A172 (cell line): Measurements from ENCODE around the gene SH3PXD2A. TPM values are rescaled to one million over a fixed set of nuclear protein-coding genes. Genes with fewer than 3 reads are reported as not detected.

Experiments used
- DNase-seq: peaks from one replicate; pipeline ENCODE4 v3.0.0-alpha.2; 2015; ENCODE audit warnings: low spot score
- total RNA-seq: library from RNA; depleted of rRNA; stranded (reverse); fragments of >200 nt; shearing (Covaris generic); gene quantifications from 2 replicates; pipeline ENCODE4 v1.2.3, GENCODE V29; 2014

The SH3PXD2A gene
- total RNA-seq, 1 experiment from 2014 or later: 1.7 TPM

DNA sequence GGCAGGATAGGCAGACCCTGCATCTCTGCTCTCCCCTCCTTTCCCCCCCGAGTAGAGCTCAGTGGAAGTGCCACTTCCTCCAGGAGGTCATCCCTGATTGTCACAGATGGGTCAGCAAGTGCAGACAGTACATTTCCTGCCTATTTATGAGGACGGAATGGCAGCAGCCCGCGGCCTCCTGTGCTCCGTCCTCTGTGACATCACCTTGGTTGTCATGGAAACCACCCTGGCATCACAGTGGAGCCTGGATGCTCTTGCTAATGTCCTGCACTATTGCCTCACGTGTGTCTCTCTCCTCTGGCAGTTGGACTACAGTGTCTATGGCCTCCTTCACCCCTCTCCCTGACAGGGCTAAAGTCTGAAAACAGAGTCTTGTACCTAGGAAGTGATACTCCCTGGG is 148.6 kb downstream of the SH3PXD2A start:
- no peak for DNase-seq

DNA sequence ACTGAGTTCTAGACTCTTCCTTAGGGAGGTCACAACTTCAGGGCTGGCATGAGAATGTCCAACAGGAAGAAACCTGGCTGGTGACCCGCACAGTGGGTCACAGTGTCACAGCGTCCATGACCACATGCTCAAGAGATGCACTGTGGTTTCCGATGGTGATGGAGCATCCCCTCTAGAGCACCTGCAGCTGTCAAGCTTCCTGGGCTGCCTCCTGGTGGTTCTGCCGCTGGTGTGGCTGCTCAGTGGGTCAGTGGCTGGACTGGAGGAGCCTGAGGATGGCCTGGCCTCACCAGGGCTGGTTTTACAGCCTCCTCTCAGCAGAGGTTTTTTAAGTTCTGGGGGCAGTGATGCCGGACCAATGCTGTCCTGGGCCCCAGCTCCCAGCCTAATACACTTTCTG is 149.3 kb downstream of the SH3PXD2A start:
- DNase-seq: no peak

DNA sequence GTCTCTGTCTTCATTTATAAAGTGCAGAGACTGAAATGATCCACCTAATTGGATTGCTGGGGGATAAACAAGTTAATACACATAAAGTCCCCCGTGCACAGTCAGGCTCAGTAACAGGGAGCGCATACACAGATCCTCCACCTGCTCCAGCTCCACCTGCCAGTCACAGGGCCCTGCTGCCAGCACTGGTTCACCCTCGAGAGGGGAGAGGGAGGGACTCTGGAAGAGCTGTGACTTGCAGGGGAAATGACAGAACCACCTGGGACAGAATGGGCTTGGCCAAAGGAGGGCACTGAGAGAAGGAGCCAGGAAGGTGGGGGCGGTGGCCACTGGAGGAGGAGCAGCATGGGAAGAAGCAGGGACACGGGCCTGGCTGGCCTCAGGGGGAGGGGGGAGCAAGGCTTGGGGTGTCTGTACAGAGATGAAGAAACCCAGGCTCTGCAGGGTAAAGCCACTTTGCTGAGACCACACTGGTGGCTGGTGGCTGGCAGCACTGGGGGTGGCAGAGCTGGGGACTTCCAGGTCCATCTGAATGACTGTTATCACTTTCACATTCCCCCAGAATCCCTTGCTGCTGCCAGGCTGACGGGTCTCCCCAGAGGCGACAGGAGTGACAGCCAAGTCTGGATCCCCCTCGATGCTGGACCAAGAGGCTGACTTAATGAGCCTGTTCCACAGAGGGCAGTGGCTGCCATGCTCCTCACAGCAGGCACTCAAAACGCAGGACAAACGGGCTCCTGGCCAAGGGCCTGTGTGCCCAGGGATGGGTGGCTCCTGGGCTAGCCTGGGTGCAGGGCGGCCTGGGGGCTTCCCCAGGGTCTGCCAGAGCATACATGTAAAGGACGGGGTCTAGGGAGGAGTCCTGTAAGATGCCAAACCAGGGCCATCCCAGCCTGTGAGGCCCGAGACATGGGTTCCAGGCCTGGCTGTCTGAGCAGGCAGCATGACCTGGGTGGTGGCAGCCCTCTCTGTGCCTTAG is 151.1 kb downstream of the SH3PXD2A start:
- no peak for DNase-seq

DNA sequence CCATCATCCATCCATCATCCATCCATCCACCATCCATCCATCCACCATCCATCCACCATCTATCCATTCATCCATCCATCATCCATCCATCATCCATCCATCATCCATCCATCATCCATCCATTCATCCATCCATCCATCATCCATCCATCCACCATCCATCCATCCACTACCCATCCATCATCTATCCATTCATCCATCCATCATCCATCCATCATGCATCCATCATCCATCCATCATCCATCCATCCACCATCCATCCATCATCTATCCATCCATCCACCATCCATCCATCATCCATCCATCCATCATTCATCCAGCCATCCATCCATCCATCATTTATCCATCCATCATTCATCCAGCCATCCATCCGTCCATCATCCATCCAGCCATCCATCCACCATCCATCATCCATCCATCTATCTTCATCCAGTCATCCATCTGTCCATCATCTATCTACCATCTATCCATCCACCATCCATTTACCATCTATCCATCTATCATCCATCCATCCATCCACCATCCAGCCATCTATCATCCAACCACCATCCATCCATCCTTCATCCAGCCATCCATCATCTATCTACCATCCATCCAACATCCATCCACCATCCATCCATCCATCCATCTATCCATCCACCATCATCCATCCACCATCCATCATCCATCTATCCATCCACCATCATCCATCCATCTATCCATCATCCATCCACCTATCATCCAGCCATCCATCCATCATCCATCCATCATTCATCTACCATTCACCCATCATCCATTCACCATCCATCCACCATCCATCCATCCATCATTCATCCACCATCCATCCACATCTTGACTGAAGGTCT is 153.8 kb downstream of the SH3PXD2A start:
- no peak for DNase-seq

DNA sequence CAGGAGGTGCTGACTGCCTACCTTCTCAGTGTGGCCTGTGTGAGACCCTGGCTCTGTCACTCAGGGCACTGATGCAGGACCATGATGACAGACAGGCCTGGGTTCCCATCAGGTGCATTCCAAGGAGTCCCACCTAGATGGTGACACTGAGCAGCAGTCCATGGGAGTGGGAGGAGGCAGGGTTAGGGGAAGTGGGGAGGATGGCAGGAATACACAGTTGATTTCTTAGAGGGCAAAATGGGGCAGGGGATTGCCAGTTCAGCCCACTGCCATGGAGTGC is 155.0 kb downstream of the SH3PXD2A start:
- DNase-seq: no peak

DNA sequence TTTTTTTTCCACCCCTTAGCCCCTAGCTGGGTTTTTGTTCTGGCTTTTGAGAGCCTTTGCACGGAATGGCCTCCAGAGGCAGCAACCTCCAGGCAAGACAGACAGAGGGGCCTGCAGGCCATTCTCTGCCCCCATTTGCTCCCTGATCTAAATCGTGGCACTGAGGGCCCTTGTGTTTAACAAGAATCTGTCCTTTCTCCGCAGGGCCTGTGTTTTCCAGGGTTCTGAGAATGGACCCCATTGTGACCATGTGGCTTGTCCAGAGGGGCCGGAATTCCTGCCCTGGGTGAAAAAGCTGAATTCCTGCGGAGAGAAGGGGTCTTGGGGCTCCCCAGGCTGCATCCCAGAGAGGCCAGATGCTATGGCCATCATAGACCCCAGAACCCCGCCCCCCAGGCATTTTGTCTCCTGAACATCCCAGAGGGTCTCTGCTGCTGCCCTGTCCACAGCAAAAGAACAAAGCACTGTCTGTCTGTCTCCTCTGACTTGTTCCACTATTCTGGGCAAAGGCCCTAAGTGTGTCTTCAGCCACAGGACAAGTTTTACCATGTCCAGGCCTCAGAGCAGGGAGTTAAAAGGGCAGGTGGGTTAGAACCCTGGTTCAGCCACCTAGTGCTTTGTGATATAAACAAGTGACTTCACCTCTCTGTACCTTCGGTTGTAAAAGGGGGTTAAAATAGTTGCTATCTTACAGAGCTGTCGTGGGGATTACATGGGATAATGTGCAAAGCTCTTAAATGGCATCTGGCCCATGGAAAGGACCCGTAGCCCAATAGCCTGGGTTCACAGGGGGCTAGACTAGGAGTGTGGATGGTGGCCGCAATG is 155.6 kb downstream of the SH3PXD2A start:
- DNase-seq: no peak

DNA sequence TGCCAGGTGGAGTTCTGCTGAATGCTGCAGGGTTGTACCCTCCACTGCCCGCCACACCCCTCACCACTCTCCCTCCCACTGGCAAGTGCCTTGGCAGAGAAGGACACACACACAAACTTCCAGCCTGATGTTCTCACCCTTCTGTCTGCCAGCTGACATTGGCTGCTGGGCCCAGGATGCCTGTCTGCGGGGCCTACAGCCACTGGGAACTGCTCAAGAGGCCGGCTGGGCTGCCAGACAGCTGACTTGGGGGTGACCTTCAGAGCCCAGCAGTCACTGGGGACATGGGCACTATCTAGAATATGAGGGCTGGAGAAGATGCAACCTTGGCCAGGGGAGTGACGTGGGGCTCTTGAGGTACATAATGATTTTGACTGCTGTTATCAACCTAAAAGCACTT is 157.1 kb downstream of the SH3PXD2A start:
- no peak for DNase-seq

DNA sequence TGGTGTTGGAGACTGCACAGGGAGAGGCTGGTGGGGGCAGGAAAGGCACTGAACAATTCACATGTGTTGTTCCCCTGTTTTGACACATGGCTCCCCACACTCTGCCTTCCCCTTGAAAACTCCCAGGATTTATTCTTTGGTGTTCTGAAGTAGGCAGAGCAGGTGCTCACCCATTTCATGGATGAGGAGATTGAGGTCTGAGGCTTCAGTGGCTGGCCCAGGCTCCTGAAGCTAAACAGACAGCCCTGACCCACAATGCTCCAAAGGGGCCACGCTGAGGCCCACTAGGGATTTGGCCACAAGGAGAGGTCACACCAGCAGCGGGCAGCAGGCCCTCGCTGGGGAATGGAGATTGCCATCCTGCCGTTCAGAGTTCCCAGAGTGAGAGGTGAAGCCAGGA is 157.6 kb downstream of the SH3PXD2A start:
- DNase-seq: no peak

DNA sequence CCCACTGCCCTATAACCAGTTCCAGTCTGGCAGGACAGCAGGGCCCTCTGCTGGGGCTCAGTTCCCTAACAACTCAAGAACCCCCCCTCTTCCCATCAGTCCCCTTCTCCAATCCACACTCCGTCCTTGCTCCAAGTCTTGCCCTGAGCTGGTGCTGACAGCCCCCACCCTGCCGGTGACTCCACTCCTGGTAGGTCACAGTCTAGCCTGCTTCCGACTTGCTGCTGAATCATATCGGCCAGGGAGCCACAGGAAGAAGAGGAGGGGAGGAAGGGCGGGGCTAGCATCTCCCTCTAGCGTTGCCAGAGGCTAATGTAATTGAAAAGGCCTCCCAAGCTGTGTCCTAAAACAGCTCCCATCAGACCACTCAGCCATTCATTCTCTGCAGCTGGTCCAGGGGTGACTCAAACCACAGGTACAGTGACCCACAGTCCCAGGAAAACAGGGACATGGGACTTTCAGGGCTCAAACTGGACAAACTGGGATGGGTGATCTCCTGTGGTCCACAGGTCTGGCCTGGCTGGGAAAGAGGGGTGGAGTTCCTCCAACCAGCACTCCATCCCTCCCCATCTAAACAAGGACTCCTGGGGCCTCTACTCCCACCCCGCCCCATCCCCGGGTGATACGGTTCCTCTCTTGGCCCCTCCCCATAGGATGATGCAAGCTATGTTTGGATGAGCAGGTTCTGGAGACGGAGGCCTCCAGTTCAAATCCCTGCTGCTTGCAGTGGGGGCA is 158.8 kb downstream of the SH3PXD2A start:
- peak; percentile 97 for DNase-seq

DNA sequence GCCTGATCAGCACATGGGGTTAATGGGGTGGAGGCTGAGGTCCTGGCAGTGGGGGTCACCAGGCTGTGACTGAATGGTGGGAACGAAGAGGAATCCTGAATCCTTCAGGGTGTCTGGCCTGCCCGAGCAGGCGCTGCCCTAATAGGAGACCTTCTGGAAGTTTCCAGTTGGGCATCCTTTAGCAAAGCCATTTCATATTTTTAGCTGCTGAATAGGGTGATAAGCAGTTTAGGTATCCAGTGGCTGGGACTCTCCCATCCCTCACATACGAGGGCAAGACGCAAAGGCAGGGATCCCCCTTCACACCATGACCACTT is 159.3 kb downstream of the SH3PXD2A start:
- no peak for DNase-seq

DNA sequence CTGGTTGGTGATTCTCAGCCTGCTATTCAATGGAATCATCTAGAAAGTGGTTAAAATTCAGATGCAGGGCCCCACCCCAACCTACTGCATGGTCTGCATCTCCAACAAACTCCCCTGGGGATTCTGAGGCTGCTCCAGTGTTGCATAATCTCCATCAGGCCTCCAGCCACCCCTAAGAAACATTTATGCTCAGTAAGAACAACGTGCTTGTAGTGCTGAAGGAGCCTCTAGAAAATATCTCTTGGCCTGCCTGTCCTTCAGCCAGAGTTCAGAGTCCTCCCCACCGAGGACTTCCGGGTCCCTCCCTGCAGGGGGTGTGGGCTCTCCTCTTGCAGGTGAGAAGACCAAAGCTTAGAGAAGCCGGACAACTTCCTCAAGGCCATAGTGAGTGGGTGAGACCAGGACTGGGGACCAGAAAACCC is 159.8 kb downstream of the SH3PXD2A start:
- DNase-seq: no peak

DNA sequence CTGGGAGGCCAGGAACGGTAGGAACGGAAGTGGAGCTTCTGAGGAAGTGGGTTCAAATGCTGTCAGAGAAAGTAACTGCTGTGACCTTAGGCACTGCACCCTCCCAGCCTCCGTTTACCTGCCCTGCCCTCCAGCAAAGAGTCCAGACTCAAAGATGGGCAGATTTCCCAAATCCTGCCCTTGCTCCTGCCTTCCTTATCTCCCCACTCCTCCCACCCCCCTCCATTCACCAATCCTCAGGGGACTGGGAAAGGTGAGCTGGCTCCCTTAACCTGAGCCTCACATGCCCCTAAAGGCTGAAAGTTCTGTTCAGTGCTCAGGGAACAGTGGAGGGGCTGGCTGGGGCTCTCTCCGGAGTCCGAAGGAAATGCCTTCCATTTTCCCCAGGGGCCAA is 161.6 kb downstream of the SH3PXD2A start:
- DNase-seq: no peak

DNA sequence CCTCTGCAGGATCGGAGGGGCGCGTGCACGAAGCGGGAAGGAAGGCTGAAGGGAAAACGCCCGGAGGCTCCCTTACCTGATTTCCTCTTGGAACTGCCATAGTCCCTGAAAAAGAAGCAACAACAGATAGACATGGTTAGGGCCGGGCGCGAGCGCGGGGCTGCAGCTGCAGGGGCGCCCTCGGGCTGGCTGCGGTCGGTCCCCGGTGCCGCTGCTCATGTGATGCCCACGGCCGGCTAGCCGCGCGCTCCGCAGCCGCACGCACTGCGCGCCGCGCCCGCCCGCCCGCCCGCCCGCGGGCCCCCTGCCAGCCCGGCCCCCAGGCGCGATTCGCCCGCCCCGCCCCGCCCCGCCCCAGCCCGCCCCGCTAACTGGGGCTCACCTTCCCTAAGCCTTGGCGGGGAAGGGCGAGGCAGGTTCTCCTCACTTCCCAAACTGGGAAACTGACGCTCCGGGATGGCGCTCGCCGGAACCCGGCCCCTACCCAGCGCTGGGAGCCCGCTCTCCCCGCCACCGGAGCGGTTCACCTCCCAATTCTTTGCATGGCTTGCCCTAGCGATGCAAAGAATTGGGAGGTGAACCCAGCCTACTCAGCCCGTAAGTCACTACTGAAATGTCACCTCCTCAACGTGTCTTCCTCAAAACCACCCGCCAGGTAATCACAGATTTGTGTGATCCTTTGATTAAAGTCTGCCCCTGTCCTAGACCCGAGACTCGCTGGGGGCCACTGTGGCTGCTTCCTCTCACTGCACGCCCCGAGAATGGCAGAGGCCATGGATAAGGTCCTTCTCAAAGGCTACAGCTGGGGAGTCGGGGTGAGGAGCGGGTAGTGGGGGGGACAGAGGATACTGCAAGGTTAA is 162.2 kb downstream of the SH3PXD2A start:
- no peak for DNase-seq

DNA sequence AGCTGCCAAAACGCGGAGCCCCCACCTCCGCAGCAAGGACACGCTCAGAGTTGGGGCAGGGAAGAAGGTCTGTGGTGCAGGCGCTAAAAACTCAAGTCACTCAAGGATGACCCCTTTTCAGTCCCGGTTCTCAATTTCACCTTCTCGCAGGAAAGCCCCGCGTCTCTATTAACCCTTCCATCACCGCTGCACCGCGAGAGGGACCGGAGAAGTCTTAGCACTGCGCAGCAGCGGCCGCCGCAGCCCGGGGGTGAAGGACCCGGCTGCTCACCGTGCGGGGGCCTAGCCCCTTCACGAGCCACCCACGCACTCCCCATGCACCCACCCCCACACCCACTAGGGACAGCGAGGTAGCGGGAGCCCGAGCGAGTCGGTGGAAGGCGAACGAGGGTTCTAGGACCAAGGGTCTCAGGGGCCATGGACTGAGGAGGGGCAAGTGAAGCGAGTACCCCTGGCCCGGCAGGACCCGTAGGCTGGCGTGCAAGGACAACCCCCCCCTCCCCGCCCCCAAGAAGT is 162.9 kb downstream of the SH3PXD2A start:
- no peak for DNase-seq

DNA sequence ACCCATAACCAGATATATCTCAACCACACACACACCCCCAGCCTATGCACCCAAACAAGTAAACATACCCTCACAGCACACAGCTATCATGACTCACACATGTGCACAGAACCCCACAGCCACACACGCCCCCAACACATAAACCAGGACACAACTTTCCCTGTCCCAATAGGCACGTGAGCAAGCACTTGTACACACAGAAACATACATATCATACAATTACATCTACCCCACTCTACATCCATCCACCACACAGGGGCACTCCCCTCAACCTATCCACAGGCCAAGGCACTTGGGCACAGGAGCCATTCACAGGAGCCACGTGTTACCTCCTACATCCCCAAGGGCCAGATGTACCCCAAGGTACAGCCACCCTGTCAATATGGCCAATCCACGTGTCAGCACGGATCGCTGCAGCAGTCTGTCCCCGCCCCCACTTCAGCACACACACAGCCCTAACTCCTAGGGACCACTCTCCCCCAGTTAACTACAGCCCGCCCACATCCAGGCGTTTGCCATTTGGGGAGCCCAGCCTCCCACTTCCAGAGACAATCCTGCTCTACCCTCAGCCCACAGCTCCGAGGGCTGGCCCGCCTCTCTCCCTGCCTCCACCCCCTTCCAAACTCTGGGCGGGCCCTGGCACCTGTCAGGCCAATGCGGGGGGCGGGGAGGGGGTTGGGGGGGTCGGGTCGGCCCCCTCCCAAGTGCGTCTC is 163.5 kb downstream of the SH3PXD2A start:
- DNase-seq: no peak

DNA sequence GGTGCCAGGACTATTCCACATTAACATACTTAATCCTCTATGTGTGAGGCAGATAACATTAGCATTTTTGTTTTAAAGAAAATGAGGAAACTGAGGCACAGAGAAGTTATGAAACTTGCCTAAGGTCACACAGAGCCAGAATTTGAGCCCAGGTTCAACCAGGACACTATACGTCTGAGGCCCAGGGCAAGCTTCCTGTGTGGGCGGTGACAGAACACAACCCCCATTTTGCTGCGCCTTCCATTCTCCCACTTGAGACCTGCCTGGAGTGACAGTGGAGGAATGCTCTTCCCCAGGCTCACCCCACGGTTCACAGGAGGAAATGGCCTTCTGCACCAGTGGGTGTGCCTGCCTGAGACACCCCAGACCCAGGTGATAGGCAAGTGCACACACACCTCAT is 164.1 kb downstream of the SH3PXD2A start:
- no peak for DNase-seq

DNA sequence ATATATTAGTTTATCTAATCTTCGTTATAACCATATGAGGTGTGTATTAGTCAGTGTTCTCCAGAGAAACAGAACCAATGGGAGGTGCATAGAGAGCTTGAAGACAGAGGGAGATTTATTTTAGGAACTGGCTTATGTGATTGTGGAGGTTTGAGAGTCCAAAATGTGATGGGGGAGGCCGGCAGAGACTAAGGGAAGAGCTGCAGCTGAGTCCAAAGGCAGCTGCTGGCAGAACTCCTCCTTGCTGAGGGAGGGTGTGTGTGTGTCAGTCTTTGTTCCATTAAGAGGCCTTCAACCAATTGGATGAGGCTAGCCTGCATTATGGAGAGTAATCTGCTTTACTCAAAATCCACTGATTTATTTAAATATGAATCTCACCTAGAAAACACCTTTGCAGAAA is 165.1 kb downstream of the SH3PXD2A start:
- no peak for DNase-seq

DNA sequence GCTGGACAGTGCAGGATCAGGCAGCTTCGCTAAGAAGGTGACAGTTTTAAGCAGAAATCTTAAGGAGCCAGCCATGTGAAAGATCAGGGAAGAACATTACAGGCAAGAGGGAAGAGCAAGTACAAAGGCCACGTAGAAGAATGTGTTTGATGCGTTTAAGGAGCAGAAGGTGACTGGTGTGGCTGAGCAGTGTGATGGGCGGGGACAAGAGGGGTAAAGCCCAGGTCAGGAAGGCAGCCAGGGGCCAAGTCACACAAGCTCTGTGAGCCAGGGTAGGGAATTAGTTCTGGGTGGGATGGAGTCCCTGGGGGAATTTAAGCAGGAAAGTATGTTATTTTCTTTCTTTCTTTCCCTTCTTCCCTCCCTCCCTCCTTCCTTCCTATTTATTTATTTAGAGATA is 166.9 kb downstream of the SH3PXD2A start:
- DNase-seq: no peak

DNA sequence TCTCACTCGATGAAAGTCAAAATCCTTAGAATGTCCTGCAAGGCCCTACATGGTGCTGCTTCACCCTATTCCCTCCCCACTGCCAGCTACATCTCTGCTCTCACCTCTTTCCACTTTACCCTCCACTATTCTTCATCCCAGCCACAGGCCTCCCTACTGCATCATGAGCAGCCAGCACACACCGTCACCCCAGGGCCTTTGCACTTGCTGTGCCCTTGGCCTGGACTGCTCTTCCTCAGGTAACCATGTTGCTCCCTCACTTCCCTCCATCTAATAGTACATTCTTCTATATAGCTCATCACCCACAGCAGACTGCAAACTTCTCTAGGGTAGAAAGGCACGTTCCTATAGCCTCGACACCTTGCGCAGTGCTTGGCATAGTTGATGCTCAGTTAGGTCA is 167.7 kb downstream of the SH3PXD2A start:
- DNase-seq: no peak

DNA sequence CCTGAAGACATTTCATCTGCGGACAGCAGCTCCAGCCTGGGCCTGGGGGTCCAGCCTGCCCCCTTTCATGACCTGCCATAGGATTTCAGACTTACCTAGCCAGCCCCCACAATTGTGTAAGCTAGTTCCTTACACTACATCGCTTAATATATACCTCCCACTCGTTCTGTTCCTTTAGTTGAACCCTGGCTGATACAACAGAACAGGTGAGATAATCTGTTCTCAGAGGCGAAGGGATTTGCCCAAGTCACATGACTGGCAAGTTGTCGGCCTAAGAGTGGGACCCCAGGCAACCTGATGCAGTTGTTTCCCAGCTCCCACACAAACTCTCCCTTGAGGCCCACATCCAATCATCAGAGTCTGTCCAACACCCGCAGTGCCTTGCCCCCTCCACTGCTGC is 168.2 kb downstream of the SH3PXD2A start:
- no peak for DNase-seq
